Measurements from ENCODE around the gene THADA.
A peak's percentile ranks its signal among the peaks of the same experiment; 100 is the strongest.

The THADA gene

DNA sequence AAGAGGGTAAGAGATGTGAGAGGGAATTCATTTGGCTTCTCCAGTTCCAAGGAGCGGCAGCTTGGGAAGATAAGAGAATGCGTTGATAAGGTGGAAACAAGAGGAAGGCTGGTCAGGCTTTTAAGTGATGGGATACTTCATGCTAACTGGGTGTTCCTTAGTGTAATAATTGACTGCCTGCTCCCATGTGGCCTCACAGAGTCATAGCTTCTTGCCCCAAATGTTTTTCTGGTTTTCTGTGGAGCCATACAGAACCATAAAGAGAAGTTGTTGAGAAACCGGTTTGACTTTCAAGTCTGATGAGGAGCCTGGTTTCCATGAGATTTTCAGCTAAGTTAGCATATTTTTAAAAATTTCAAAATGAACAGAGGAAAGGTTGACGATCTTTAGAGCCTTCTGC is 272.0 kb downstream of the THADA start:
- no peak for DNase-seq (ENCODE audit: low spot score)

DNA sequence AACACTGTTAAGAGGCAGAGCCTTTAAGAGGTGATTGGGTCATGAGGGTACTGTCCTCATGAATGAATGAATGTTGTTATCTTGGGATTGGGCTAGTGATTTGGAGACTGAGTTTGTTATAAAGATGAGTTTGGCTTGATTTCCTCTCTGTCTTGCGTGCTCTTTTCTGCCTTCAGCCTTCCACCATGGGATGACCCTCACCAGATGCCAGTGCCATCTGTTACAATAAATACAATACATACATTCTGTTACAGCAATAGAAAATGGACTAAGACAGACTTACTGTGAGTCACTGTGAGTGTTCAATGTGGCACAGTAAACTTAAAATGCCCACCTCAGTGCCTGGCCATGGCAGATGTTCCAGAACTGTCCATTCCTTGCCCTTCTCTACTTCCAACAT is 274.4 kb downstream of the THADA start:
- no peak for DNase-seq (ENCODE audit: low spot score)

DNA sequence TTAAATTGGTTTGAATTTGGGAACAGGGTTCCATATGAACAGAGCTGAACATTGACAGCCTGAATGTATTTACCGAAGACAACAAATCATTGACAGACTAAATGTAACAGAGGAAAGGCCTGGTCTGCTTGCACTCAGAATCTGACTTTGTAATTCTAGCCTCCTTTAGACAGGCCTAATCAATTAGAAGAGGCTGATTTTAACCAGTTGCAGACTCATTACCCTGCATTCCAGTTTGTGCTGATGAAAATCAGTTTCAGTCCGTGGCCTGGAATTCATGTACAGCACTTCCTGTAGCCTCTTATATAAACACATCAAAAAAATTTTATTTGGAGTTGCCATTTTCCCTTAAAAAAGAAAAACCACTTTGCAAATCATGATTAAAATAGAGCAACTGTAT is 276.3 kb downstream of the THADA start:
- no peak for DNase-seq (ENCODE audit: low spot score)

DNA sequence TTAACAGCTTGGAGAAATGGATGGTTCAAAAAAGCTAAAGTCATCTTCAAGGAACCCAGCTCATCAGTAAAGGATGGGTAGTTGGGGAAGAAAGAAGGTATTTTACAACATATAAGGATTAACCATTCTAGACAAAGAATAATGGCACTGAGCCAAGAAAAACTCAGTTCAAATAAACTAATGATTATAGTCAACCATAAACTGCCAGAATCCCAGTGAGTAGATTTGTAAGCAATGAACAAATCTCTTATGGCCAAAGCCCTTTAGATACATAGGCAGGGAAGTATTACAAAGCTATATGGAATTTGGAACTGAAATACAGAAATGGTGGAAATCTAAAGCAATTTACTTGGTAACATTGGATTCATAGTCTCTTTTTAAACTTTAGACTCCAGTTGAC is 277.0 kb downstream of the THADA start:
- DNase-seq (ENCODE audit: low spot score): no peak

DNA sequence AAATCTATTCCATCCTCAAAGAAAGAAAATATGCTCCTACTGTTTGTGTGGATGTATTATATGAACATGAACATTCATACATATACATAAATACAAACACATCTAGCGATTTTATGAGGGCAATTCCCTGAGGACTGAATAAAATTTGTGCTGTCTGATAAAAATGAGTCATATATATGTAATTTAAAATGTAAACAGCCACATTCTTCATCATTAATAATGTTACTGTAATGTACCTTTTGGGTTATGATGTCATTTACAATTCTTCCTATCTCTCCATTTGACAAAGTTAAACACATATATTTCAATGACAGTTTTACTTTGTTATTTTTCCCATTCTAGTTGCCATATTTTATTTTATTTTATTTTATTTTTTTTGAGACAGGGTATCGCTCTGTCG is 278.2 kb downstream of the THADA start:
- no peak for DNase-seq (ENCODE audit: low spot score)

DNA sequence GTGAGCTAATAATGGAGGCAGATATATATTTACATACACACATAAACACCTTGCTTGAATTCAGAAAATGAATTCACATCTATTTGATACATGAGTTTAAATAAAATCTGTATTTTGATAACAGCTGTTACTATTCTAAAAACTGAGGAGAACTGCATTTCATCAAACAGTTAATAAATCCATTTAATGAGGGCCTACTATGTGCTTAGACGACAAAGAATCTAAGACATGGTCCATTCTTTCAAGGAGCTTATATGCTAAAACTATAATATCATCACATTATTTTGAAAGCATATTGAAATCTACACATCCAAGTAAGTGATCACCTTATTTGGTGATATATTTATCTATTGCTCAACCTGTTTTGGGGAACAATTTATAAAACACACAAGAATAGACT is 278.6 kb downstream of the THADA start:
- no peak for DNase-seq (ENCODE audit: low spot score)

DNA sequence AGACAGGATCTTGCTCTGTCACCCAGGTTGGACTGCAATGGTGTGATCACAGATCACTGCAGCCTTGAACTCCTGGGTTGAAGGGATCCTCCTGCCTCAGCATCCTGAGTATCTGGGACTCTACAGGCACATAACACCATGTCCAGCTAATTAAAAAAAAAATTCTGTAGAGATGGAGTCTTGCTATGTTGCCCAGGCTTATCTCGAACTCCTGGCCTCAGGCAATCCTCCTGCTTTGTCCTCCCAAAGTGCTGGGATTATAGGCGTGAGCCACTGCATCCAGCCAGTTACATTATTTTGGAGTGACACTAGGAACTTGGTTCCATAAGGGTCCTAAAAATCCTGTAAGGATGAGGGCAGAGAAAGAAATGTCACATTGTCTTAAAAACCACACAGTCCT is 280.4 kb downstream of the THADA start:
- DNase-seq (ENCODE audit: low spot score): no peak

DNA sequence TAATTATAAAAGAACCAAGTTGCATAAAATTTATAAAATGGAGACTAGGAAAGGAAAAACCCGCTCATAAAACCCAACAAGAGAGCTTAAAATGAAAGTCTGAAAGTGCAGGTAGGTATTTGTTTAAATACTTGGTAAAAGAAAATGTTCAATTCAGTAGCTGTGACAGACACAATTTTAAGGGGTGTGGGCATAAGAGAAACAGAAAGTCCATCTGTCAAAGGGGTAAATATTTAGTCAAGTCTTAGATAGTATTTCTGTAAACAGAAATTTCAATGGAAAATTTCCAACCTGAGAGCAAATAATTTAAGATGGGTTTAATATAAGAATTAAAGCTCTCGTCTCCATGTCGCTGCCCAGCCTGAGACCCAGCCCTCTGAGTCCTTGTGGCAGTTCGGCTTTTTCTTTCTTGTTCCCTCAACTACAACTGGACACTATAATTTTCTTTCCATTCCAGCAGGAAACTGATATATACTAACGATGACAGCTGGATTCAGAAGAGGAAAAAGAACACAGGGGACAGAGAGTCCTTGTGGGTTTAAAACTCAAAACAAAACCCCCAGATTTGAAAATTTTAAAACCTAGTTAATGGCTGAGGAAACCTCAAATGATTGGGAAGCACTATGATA is 281.4 kb downstream of the THADA start:
- DNase-seq (ENCODE audit: low spot score): no peak

DNA sequence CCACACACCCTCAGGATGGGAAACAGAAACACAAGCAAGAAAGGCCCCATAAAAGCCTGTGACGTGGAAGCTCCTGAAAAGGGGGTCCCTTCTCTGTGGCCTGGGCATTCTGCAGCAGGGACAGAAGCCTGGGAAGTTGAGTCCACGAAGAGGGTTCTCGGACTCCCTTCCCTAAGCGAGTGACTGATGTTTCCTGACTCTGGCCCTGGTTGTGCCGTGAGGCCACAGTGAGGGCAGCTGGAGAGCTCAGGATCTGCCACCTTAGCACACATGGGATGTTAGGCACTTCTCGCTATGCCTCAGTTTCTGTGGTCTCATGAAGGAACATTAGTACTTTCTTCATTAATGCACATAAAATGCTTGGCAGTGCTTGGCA is 282.2 kb downstream of the THADA start:
- no peak for DNase-seq (ENCODE audit: low spot score)

DNA sequence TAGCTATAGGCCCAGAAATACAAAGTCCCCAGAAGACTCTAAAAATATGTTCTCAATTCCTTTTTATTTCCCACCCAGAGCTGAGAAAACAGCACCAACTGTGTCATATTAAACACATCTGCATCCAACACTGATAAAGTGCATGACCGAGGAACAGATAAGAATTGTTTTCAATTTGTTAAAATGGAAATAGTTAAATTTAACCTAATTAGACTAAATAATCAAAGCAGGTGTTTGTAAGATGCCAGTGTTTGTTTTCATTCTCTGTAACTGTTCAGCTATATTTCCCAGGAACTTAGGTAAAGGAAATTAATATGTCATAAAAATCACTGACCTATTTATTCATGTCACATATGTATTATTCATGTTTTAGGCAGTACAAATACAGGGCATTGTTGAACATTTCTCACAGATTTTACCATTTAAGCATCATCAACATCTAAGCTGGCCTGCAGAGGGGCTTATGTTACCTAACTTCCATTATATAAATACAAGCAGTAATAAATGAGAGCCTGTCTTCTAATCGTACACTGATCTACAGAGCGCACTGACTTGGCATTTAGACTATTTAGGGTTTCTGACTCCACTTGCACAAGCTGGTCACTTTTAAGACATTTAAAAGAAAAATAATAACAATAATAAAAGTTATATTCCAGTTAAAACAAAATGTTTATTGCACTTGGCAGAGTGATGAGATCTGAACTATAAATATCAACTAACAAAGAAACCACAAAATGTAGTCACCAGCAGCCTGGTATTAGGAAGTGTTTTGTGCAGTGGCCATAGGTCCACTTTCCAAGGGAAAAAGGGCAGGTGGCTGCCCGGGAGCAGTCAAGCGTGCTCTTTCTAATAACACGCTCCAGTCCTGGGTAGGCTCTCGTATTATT is 282.8 kb downstream of the THADA start:
- peak; percentile 70 for DNase-seq (ENCODE audit: low spot score)

DNA sequence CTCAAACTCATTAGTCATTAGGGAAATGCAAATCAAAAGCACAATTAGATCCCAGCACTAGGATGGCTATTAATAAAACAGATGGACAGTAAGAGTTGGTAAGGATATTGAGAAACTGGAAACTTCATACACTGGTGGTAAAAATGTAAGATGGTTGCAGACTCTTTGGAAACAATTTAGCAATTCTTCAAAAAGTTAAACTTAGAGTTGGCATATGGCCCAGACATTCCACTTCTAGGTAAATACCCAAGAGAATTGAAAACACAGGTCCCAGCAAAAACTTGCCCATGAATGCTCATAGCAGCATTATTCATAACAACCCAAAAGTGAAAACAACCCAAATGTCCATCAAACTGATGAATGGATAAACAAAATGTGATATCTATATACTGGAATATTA is 284.6 kb downstream of the THADA start:
- DNase-seq (ENCODE audit: low spot score): no peak

DNA sequence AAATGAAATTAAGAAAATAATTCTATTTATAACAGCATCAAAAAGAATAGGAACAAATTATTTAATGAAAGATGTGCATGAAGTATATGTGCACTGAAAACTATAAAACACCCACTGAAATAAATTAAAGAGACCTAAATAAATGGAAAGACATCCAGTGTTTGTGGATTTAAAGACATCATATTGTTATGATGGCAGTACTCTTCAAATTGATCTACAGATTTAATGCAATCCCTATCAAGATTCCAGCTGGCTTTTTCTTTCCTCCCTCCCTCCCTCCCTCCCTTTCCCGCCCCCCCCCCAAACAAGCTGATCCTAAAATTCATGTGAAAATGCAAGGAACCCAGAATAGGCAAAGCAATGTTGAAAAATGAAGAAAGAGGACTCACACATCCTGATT is 285.9 kb downstream of the THADA start:
- DNase-seq (ENCODE audit: low spot score): no peak

DNA sequence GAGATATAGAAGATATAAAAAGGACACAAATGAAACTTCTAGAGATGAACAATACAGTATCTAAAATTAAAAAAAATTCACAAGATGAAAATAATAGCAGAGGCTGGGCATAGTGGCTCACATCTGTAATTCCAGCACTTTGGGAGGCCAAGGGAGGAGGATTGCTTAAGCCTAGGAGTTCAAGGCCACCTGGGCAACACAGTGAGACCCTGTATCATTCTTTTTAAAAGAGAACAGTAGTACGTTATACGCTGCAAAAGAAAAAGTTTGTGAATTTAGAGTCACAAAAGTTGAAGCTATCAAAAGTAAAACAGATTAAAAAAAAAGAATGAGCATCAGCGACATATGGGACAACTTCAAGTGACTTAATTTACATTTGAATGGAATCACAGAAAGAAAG is 287.9 kb downstream of the THADA start:
- DNase-seq (ENCODE audit: low spot score): no peak

DNA sequence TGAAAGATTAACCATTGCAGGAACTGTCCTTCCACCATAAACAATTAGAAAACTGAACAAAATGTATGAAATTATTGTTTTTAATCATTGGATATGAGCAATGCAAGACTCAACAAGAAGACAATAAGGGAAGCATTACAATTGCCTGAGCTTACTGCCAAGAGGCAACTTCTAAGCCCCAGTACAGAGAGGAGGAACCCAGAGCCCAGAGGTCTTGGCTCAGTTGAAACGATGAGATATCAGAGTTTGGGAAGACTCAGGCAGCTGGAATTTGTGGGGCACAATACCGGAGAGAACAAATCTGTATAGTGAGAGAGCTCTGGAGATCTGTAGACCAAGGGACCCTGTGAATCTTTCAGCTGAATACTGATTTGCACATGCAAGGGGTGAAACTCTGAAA is 288.8 kb downstream of the THADA start:
- DNase-seq (ENCODE audit: low spot score): no peak

DNA sequence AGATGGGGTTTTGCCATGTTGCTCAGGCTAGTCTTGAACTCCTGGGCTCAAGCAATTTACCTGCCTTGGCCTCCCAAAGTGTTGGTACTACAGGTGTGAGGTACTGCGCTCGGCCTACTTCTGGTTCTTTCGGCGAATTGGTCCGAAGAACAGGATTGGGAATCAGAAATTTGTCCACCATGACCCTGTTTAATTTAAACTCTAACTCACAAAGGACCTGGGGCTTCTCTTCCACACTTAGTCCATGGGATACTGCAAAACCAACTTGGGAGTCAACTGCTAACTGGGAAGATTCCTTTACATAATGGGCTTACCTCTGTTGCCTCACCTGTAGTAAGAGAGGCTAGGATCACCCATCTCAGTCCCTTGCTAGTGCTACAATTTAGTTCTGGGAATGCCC is 289.6 kb downstream of the THADA start:
- no peak for DNase-seq (ENCODE audit: low spot score)

DNA sequence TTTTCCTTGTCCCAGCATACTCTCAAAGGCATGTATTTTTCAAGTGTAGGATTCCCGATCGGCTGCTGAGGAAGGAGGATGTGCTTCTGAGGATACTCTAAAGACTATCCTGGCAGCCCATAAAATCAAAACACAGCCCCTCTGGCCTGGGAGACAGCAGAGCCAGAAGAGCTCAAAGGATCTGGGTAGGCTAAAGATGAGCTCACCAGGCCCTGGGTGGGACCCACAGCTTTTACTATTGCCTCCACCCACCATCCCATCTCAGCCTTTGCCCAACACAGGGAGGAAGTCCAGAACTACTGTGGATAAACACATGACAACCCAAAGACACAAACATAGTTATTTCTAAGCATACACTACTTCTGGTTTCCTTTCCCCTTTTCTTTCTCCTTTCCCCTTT is 290.3 kb downstream of the THADA start:
- no peak for DNase-seq (ENCODE audit: low spot score)

DNA sequence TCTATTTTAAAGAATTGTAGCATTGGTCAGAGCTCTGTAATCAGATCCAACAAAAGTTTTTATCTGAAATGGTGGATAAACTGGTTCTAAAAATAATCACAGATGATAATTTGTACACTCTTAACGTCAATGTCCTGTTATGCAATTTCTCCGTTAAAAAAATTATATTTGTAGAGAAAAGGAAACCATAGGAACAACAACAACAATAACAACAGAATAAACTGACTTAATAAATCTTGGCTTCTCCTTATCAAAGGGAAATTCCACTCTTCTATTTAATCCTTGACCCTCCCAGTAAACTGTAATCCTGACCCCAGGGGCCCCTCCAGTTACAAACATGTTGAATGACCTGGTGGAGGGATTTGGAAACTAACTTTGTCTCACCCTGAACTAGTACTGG is 290.8 kb downstream of the THADA start:
- DNase-seq (ENCODE audit: low spot score): no peak

DNA sequence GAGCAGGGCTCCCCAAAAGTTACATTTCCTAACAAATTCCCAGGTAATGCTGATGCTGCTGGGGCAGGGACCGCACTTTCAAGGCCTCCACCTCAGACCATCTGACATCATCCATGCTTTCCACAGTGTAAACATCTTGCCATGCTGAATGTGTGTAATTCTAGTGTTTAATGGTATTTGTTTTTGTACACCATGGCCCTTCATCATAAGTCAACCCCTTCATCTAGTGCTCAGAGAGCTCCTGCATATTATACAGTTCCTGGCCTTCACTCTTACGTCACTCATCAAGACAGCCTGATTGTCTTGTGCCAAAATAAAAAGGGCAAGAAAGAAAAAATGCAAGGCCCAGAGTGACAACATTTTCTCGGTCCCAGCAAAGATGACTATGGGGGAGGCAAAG is 291.9 kb downstream of the THADA start:
- DNase-seq (ENCODE audit: low spot score): no peak

DNA sequence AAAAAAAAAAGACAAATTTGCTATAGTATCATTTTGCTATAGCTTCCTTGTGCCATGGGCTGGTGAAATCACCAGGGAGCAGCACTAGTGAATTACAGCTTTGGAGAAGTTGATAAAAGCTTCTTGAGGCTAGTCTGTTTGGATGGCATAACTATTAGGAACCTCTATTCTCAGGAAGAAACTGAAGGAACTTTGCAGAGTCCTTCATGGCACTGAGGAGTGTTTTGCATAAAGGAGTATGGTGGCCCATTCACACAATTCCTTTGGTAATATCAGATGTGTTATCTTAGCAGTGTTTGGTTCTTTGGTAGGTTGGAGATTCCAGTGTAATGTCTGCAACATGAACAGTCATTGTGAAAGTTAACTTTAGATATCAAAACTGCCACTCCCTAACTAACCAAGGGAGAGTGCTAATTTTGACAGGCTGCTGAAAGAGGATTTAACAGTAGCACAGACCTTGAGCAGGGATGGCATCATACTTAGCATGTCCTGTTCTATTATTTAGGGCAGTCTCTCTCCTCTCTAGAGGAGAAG is 292.8 kb downstream of the THADA start:
- no peak for DNase-seq (ENCODE audit: low spot score)

DNA sequence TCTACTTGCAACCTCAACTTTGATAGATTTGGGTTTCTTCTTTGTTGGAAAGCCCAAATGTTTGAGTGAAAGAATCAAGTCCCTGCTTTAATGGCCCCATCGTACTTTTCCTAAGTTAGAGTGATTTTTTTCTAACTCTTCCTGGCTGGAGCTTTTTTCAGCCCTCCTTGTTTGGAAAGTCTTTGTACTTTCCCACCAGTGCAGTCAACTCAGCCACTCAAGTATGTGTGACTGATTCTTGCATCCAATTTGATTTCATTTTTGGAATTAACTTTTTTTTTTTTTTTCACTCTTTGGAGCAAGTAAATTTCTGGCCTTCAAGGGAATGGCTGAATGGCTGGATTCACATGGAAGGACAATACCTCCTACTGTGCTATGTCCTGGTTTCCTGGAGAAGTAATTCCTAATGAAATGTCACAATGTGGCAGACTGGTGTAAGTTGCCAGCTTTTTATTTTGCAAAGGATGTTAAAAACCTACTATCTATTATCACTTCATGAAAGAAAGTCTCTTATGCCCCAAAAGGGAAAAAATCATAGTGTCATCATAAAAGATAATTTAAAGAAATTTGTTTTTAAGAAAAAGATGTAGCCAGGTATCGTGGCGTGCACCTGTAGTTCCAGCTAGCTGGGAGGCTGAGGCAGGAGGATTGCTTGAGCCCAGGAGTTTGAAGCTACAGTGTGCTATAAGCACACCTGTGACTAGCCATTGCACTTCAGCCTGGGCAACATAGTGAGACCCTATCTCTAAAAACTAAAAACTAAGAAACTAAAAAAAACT is 293.5 kb downstream of the THADA start:
- no peak for DNase-seq (ENCODE audit: low spot score)

DNA sequence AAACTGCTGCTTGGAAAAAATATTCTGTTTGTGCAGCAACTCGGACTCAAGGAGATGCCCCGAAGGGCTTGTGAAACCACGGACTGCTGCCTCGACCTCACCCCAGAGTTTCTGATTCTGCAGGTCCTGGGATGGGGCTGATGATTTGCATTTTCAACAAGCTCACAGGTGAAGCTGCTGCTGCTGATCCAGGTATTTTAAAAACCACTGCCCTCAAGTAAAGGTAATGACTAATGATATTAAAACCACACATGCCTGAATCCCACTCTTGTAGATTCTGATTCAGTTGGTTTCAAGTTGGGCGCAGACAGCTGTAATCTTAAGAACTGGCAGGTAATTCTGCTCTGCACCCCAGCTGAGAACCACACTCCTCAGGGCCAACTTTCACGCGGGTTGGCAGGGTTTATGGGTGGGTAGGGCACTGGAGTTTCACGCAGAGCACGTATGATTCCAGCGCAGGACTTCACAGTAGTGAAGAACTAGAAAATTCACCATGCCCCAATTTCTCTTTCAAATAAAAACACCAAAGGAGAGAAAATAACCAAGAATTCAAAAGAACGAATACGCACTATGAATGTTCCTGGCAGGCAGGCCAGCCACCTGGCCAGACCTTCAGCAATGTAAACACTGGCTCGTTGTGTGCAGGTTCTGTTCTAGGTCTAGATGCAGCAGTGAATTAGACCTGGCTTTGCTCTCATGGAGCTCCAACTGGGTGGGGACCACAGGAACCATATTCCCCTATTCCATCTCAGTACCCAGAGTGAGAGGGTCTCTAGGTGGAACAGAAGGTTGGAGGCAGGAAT is 294.9 kb downstream of the THADA start:
- DNase-seq (ENCODE audit: low spot score): no peak

DNA sequence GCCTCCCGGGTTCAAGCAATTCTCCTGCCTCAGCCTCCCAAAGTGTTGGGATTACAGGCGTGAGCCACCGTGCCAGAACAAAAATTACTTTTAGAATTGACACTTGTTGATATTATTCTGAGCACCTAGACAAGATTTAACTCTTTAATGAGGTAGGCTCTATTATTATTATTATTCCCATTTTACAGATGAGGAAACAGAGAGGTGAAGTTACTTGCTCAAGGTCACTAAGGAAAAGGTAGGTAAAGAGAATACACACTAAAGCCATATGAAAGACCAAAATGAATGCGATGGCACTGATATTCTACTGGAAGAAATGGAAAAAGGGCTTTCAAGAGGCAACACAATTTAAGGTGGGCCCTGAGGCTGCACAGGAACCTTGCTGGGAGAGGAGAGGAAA is 295.6 kb downstream of the THADA start:
- DNase-seq (ENCODE audit: low spot score): no peak

Measured in AG08396 (cell line).